GM19324 (cell line): ENCODE results near the gene GDF7.

Experiments
- ATAC-seq: cut with Tn5 transposase; IDR thresholded peaks from one replicate; pipeline ENCODE4 v1.9.1; 2021; ENCODE audit warnings: mild to moderate bottlenecking, moderate library complexity; ENCODE audit not compliant: unreplicated experiment, low FRiP score

The GDF7 gene

DNA sequence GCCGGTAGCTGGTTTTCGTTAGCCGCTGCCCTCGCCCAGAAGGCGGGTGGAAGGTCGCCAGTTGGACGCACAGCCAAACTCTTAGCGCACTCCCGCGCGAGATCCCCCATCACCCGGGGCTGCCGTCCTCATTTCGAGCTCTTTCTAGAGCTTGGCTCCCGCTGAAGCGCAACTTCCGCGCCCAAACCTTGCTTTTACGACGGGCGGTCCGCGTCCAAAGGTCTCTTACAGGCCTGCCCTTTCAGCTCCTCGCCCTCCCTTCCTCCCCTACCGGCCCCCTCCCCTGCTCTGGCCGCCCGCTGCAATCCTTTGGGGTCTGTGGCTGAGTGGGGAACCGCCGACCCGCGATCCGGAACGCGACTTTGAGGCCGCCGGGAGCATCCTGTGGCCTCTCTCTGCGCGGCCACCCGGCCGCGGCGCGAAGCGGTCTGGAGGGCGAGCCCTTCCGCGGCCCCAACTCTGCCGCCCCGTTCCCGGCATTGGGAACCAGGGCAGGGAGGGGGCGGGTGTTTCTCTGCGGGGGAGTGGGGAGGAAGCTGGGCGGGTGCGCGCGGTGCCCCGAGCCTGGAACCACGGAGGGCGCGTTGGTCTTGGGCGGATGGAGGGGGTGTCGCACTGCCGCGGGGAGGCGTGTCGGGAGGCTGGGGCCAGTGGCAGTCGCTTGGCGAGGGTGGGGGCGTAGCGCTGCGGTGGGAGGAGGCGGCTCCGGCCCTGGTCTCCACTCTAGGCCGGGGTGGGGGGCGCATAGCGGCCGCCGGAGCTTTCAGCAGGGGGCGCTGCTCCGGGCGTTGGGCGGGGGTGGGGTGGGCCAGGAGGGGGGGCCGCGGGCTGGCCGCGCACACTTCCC lies at the start of gene GDF7:
GDF7 (plus strand) TSS at position 841 of the 847 bp plus-strand sequence. CDS start 96 bp downstream, outside the sequence.
- no peak for ATAC-seq

DNA sequence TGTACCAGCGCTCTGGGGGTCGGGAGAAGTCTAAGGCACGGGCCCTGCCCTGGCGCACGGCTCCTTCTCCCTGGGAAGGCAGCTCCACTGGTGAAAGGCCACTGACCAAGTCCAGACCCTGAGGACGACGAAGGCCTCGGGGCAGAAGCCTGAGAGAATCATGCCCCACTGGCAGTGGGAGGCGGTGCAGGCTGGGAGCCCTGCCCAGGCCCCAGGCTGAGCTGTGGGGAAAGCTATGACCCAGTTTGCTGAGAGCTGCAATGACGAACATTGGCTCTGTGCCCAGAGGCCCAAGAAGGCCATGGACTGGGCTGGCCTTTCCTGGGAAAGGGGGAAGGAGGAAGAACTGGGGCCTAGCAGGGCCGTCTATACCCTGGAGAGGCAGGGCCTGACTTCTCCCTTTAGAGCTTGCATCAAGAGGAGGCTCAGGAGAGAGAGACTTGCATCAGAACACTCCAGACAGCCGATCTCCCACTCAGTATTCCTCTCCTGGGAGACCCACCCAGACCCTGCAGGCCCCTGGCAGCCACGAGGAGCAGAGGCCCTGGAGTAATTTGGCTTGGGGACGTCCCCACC lies 49.0 kb upstream of the GDF7 start:
- ATAC-seq, result no peak

DNA sequence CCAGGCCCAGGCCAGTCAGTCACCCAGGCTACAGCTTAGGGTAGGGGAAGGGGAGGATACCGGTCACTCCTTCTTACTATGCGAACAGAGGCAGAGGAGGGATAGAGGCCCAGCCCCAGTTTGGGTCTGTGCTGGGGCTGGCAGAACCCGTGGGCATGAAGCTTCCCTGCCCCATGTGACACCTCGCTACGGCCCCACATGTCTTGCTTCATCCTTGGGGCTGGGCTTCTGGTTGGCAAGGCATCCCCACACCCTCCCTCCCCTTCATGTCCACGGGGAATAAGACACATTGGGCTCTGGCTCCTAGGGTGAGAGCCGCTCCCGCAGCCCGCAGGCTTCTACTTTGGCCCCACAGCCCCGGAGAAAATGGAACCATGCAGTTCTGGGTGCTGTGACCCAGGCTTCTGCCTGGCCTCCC lies 48.5 kb upstream of the GDF7 start:
- ATAC-seq, result no peak

DNA sequence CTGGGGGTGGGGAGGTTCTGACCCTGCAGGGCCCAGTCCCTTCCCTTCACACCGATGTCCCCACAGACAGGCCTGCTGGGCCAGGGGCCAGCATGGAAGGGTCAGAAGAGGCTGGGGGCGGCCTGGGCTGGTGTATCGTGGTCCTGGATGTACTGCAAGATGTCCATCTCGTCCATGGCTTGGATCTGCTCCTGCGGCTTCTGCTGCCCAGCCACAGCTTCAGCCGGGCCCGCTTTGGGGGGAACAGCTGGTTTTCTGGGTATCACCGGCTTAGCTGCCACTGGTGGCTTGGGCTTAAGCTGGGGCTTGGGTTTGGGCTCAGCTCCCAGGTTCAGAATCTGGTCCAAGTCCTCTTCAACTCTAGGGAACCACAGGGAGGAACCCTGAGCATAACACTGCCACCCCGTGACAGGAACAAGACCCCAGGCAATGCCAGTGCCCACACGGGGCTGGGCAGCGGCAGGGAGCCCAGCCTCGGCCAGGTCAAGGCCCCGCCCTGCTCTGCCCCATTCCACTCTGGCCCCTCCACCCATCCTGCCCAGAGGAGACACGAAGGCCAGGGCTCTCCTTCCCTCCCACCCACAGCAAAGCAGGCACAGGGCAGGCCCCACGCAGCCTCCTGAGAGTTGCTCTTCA lies 47.9 kb upstream of the GDF7 start:
- ATAC-seq, result no peak

GRCh38 chr2:20619624-20620024 lies 47.3 kb upstream of the GDF7 start:
- no peak for ATAC-seq

GRCh38 chr2:20620271-20620681 lies 46.7 kb upstream of the GDF7 start:
- no peak for ATAC-seq

DNA sequence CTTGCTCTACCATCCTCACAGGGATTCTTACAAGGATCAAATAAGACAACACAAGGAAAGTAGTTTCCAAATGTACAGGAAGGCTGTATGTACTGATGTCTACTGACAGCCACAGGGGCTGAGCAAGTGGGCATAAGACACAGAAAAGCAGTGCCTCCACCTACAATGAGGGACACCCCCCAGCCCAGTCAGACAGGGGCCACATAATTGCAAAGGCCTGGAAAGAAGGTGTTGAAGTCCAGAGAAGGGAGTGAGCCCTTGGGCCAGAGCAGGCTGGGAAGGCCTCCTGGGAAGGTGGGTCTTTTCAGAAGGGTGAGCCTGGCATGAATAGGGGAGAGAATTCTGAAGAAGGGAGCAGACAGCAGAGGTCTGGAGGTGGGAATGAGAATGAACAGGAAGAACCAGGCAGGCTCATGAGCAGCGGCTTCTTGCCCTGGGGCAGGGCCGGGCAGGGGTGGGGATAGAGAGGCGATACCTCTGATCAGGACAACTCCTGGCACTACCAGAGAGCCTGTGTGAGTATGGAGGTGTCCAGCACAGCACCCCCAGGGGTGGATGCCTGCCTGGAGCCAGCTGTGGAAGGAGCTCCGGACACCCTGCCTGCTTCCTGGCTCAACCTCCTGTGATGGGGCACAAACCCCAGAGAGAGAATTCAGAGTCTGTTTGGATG lies 46.1 kb upstream of the GDF7 start:
- no peak for ATAC-seq

GRCh38 chr2:20621366-20622295 lies 45.3 kb upstream of the GDF7 start:
- no peak for ATAC-seq

- no peak for ATAC-seq
Measured at GRCh38 chr2:20622296-20622686, 44.7 kb upstream of the GDF7 start.

GRCh38 chr2:20622731-20623130 lies 44.2 kb upstream of the GDF7 start:
- ATAC-seq, result no peak

DNA sequence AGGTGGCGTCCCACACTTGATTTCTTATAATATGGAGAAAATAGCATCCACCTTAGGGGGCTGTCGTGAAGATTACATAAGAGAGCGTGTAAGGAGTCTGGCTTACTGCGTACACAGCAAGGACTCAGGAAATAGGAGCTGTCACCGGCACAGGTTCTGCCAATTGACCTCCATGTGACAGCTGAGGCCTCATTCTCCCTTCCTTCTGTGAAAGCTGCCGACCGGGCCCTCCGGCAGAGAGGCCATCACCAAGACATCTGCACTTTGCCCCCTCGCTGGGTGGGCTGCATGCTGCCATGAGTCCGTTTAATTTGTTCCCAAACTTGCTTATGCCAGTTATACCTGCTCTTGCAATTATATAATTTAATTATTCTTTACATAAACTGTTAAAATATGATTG lies 43.7 kb upstream of the GDF7 start:
- ATAC-seq, result no peak

DNA sequence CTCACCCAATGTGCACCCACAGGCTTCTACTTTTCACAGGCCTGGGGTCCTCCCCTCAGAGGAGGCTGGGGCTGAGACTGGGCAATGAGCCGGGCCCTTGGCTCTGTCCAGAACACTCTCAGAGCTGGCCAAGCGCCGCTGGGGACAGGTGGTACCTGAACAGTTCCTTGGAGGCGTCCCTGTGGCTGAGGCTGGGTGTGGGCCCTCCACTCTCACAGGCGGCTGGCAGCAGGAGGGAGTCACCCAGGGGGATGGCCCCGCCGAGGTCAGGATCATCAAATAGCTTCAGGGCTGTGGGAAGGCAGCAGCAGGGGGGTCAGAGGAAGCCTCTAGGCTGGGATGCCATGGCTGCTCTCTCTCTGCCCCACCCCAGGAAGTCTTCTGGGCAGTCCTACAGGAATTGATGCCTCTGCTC lies 43.2 kb upstream of the GDF7 start:
- no peak for ATAC-seq

DNA sequence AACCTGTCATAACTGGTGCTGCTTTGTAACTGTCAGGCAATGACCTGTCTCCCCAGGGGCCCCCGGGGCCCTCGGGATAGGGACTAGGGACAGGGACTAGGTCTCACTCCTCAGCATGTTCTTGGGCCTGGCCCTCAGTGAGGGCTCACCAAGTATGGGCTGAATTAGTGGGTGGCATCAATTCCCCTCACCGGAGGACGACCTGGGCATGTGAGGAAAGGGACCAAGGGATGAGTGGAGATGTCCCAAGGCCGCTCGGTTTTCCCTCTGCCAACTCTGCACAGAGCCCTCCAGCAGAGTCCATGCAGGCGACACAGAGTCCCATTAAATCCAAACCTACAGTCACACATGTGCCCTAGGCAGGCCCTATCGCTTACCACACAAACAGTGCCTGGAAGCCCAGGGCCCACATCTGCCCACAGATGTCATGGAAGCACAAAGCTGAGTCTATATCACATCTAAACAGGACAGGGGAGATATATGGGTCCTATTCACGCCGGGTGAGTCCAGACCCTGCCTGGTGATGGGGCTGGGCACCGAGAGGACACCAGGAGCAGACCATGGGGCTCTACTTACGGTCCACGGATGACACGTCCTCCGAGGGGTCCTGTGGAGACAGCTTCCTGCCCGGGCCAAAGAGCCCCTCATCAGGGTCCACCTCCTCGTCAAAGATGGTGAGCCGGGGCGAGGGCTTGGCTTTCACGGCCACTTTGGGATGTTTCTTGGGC lies 42.6 kb upstream of the GDF7 start:
- ATAC-seq, result no peak

GRCh38 chr2:20624884-20625485 lies 42.0 kb upstream of the GDF7 start:
- no peak for ATAC-seq

DNA sequence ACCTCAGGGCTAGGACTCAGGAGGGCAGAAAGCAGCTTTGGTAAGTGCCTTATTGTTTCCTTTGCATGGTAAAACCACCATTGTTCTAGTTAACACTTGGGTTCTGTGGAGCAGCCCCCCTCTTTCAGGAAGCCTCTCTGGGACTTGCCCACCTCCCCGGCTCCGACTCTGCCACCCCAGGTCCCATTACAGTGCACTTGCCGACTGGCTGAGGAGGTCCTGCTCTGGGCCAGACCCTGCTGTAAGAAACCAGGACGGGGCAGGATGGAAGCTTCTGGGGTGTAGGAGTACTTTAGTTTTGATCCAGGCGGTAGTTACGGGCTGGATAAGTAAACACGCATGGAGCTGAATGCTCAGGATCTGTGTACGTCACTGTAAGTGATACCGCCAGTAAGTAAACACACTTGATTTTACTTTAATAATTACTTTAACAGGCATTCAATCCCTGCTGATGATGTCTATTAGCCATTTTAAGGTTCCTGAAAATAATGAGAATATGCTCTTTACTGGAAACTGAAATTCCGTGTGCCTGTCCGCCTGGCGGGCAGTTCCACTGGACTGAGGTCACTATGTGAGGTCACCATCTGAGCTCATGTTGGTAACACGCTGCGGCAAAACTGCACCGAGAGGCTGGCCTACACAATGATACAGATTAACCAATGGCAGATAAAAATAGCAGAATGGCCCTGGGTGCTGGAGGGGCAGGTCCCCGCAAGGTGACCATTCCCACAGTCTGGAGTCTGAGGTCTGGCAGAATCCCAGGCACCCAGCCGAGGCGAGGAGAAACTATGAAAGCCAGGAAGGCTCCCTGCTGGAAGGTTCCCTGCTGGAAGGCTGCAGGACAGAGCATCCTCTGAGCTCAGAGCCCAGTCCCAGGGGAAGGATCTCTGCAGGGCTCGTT lies 41.2 kb upstream of the GDF7 start:
- ATAC-seq, result no peak

DNA sequence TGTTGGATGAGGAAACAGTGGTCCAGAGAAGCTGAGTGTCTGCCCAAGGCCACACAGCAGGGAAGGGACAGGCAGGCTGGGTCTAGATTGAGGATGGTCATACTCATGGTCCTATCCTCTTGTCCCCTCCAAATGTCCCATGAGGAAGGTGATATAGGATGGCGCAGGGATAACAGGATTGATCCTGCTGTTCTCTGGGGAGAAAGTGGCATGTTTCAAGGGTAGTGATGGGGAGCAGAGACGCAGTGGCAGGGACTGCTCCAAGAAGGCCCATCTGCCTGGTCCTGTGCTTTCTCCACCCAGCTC lies 40.6 kb upstream of the GDF7 start:
- no peak for ATAC-seq

DNA sequence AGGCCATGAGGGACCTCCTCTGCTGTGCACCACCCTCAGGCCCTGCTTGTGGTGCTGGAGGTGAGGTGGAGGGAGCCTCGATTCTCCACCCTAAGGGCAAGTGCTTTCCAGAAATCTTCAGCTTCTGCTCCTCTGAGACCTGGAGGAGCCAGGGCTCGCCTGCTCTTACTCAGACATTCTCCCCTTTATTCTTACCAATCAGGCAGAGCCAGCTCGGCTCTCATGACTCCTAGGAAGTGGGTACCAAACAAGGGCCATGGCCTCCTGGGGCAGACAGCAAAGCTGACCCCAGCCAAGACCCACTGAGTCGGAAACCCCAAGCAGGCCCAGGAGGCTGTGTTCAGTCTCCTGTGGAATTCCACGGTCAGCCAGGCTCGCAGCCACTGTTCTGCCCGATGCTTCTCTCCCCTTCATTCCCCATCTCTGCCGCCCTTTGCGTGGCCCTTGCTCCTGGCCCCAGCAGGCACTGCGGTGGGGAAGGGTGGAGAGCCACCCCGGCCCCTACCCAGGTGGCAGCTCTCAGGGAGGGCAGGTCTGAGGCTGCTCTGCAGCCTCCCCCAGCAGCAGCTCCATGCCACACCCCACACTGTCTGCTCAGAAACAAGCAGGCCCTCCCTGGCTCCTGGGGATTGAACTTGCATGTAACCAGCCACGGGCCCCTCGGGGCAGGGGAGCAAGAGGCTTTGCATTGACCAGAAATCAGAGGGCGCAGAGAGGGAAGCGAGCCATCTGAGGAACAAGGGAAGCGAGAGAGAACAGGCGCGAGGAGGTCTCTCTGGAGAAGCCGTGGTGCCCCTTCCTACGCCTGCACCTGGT lies 40.0 kb upstream of the GDF7 start:
- no peak for ATAC-seq
